IMR-90 (cell line): ENCODE data around the gene FAM24A. TPM values are rescaled to one million over a fixed set of nuclear protein-coding genes. Genes with fewer than 3 reads are reported as not detected.

Source experiments
- ATAC-seq: fragments of 200-7000 bp; cut with Tn5 transposase; 2 replicates; pipeline ENCODE4 v1.9.1; 2020; ENCODE audit warnings: low read depth, mild to moderate bottlenecking, moderate library complexity
- BruUV-seq: library from RNA; stranded (reverse); fragments of 400-500 nt; replicated peaks from 2 replicates; lab custom pipeline; 2021; lab: Mats Ljungman, UMichigan
- CTCF ChIA-PET: fragments of 300-600 bp; formaldehyde crosslinking; extraction: SDS; loops from one replicate; lab custom pipeline; 2021; ENCODE audit warnings: antibody characterized with exemption; lab: Yijun Ruan, JAX
- POLR2A ChIA-PET: fragments of 300-600 bp; sonication (Branson Sonifier 250); formaldehyde crosslinking; loops from one replicate; lab custom pipeline; 2022; ENCODE audit warnings: antibody characterized with exemption; ENCODE audit not compliant: unreplicated experiment; lab: Charles Lee
- DNase-seq: peaks from one replicate; pipeline ENCODE4 v3.0.0; 2013
- H2AFZ ChIP-seq: replicated peaks from 2 replicates; pipeline ENCODE3; 2013; ENCODE audit warnings: low read length, mild to moderate bottlenecking; ENCODE audit not compliant: poor library complexity
- H2AK5ac ChIP-seq: 2 replicates; pipeline ENCODE4 v1.6.1; 2013; ENCODE audit warnings: low read depth, low read length, inconsistent platforms
- H2AK9ac ChIP-seq: replicated peaks from 2 replicates; pipeline ENCODE3; 2013; ENCODE audit warnings: mild to moderate bottlenecking, low read depth, low read length, moderate library complexity; ENCODE audit not compliant: poor library complexity
- H2BK120ac ChIP-seq: 2 replicates; pipeline ENCODE4 v1.6.1; 2013; ENCODE audit warnings: low read depth, low read length, inconsistent platforms
- H2BK15ac ChIP-seq: 3 replicates; pipeline ENCODE4 v1.6.1; 2013; ENCODE audit warnings: low read depth, low read length, inconsistent platforms
- H2BK20ac ChIP-seq: 2 replicates; pipeline ENCODE4 v1.6.1; 2013; ENCODE audit warnings: low read depth, mild to moderate bottlenecking, inconsistent platforms, low read length, moderate library complexity
- H2BK5ac ChIP-seq: 2 replicates; pipeline ENCODE4 v1.6.1; 2013; ENCODE audit warnings: mild to moderate bottlenecking, low read depth, low read length, inconsistent platforms; ENCODE audit not compliant: poor library complexity, severe bottlenecking
- H3K14ac ChIP-seq: replicated peaks from 2 replicates; pipeline ENCODE4 v1.6.1; 2013; ENCODE audit warnings: low read depth, low read length, inconsistent platforms
- H3K18ac ChIP-seq: 2 replicates; pipeline ENCODE4 v1.6.1; 2013; ENCODE audit warnings: low read depth, low read length, control low read depth
- H3K23ac ChIP-seq: 2 replicates; pipeline ENCODE4 v1.6.1; 2013; ENCODE audit warnings: low read depth, low read length, inconsistent platforms
- H3K27ac ChIP-seq: 2 replicates; pipeline ENCODE4 v1.5.1; 2013; ENCODE audit warnings: mild to moderate bottlenecking, control low read depth, low read length; ENCODE audit not compliant: insufficient read depth
- H3K27me3 ChIP-seq: 2 replicates; pipeline ENCODE4 v1.6.1; 2013; ENCODE audit warnings: low read length; ENCODE audit not compliant: control insufficient read depth, insufficient read depth
- H3K36me3 ChIP-seq: 2 replicates; pipeline ENCODE4 v1.6.1; 2013; ENCODE audit warnings: low read length, mixed read lengths; ENCODE audit not compliant: control insufficient read depth, insufficient read depth
- H3K4ac ChIP-seq: 2 replicates; pipeline ENCODE4 v1.6.1; 2013; ENCODE audit warnings: low read depth, low read length, inconsistent platforms
- H3K4me1 ChIP-seq: 2 replicates; pipeline ENCODE4 v1.6.1; 2013; ENCODE audit warnings: low read length, mixed read lengths; ENCODE audit not compliant: control insufficient read depth, insufficient read depth
- H3K4me2 ChIP-seq: 2 replicates; pipeline ENCODE4 v1.6.1; 2013; ENCODE audit warnings: low read depth, mild to moderate bottlenecking, control low read depth, low read length, moderate library complexity
- H3K4me3 ChIP-seq: 2 replicates; pipeline ENCODE4 v1.5.1; 2013; ENCODE audit warnings: low read depth, mild to moderate bottlenecking, control low read depth, low read length, moderate library complexity; ENCODE audit not compliant: insufficient read depth
- H3K56ac ChIP-seq: 2 replicates; pipeline ENCODE4 v1.6.1; 2013; ENCODE audit warnings: low read length, inconsistent platforms; ENCODE audit not compliant: insufficient read depth; ENCODE audit errors: extremely low read depth
- H3K79me1 ChIP-seq, 2 experiments: 2 replicates each; pipeline ENCODE4 v1.6.1; 2013; ENCODE audit warnings: low read length in 2 of 2, inconsistent platforms in 1 of 2, low read depth in 1 of 2
- H3K9ac ChIP-seq: 2 replicates; pipeline ENCODE4 v1.6.1; 2013; ENCODE audit warnings: low read depth, low read length, control low read depth
- H3K9me1 ChIP-seq: 2 replicates; pipeline ENCODE4 v1.6.1; 2013; ENCODE audit warnings: low read length, inconsistent platforms; ENCODE audit not compliant: insufficient read depth
- H3K9me3 ChIP-seq: 2 replicates; pipeline ENCODE4 v1.6.1; 2013; ENCODE audit warnings: low read length; ENCODE audit not compliant: control insufficient read depth, insufficient read depth
- H4K20me1 ChIP-seq: 2 replicates; pipeline ENCODE4 v1.6.1; 2013; ENCODE audit warnings: low read length, inconsistent platforms; ENCODE audit not compliant: insufficient read depth
- H4K5ac ChIP-seq: 2 replicates; pipeline ENCODE4 v1.6.1; 2013; ENCODE audit warnings: mild to moderate bottlenecking, low read depth, low read length, control low read depth
- H4K8ac ChIP-seq, 2 experiments: 2 replicates each; pipeline ENCODE4 v1.6.1; 2013; ENCODE audit warnings: low read depth in 2 of 2, low read length in 2 of 2, control low read depth in 1 of 2, inconsistent platforms in 1 of 2
- H4K91ac ChIP-seq: 2 replicates; pipeline ENCODE4 v1.6.1; 2013; ENCODE audit warnings: low read depth, low read length, inconsistent platforms; ENCODE audit not compliant: insufficient read depth
- BHLHE40 ChIP-seq: fragments of 150-350 bp; IDR thresholded peaks from 2 replicates; pipeline ENCODE4 v1.6.1; 2016; ENCODE audit warnings: mild to moderate bottlenecking, low read depth, low read length
- CHD1 ChIP-seq: IDR thresholded peaks from 2 replicates; pipeline ENCODE4 v1.6.1; 2012; ENCODE audit warnings: low read depth, low read length, improper control_type of control experiment
- FOS ChIP-seq: fragments of 150-350 bp; IDR thresholded peaks from 2 replicates; pipeline ENCODE4 v1.6.1; 2016; ENCODE audit warnings: low read depth, low read length
- MAZ ChIP-seq: IDR thresholded peaks from 2 replicates; pipeline ENCODE4 v1.6.1; 2012; ENCODE audit warnings: low read depth, mild to moderate bottlenecking, low read length, improper control_type of control experiment, moderate library complexity, borderline replicate concordance
- NFE2L2 ChIP-seq: fragments of 150-350 bp; IDR thresholded peaks from 2 replicates; pipeline ENCODE4 v1.6.1; 2016; ENCODE audit warnings: low read depth, mild to moderate bottlenecking, low read length
- POLR2A ChIP-seq: IDR thresholded peaks from 2 replicates; pipeline ENCODE4 v1.6.1; 2012; ENCODE audit warnings: mild to moderate bottlenecking, low read depth, low read length
- RCOR1 ChIP-seq: IDR thresholded peaks from 2 replicates; pipeline ENCODE4 v1.6.1; 2012; ENCODE audit warnings: mild to moderate bottlenecking, low read length, improper control_type of control experiment; ENCODE audit not compliant: insufficient replicate concordance
- RFX5 ChIP-seq: IDR thresholded peaks from 2 replicates; pipeline ENCODE4 v1.8.0; 2012; ENCODE audit warnings: low read depth, mild to moderate bottlenecking, low read length, moderate library complexity
- SMC3 ChIP-seq: fragments of 150-350 bp; IDR thresholded peaks from 2 replicates; pipeline ENCODE4 v1.6.1; 2016; ENCODE audit warnings: low read depth, mild to moderate bottlenecking, antibody characterized with exemption, low read length, moderate library complexity
- USF2 ChIP-seq: fragments of 150-350 bp; IDR thresholded peaks from 2 replicates; pipeline ENCODE4 v1.6.1; 2017; ENCODE audit warnings: mild to moderate bottlenecking, antibody characterized with exemption, low read length, low read depth
- WGBS, 2 experiments: methylation state at CpG; one replicate each; pipeline versions ENCODE4 v1.1.5 to v1.1.7; 2013; ENCODE audit warnings: missing lambda C conversion rate in 2 of 2; ENCODE audit not compliant: insufficient read length in 1 of 2; ENCODE audit errors: extremely low coverage in 2 of 2; 5-methylcytosine and 5-hydroxymethylcytosine counted together
- dilution Hi-C: fragments of 300-500 bp; cut with HindIII; formaldehyde crosslinking; loops from one replicate; pipeline ENCODE4 v1.14.3; 2018; ENCODE audit warnings: low sequenced_read_pairs; ENCODE audit not compliant: unreplicated experiment
- in situ Hi-C: fragments of 300-500 bp; cut with MboI; formaldehyde crosslinking; loops from 3 replicates; pipeline ENCODE4 v1.14.3; 2019; ENCODE audit warnings: low sequenced_read_pairs, inconsistent platforms, mixed read lengths
- intact Hi-C: fragments of 100-400 bp; cut with micrococcal nuclease; formaldehyde crosslinking; loops from 2 replicates; pipeline ENCODE4 v1.10.0; 2022
- polyA plus RNA-seq, 3 experiments: library from polyadenylated mRNA; depleted of rRNA; stranded (reverse); fragments of >200 nt; gene quantifications; 2 replicates each; pipeline ENCODE4 v1.2.3, GENCODE V29; 2012; ENCODE audit warnings: low replicate concordance in 1 of 3
- total RNA-seq: library from RNA; depleted of rRNA; stranded (reverse); fragments of >200 nt; gene quantifications from 2 replicates; pipeline ENCODE4 v1.2.3, GENCODE V29; 2012
- TF ChIP-seq, protein P1 (sequence below): conservative IDR thresholded peaks from 2 replicates; pipeline ENCODE4 v1.5.1; 2012; ENCODE audit warnings: mild to moderate bottlenecking, low read depth, low read length, improper control_type of control experiment
- TF ChIP-seq, protein P2 (sequence below): fragments of 150-350 bp; IDR thresholded peaks from 2 replicates; pipeline ENCODE4 v1.6.1; 2016; ENCODE audit warnings: low read depth, mild to moderate bottlenecking, low read length, moderate library complexity, borderline replicate concordance

The FAM24A gene
- total and polyA plus RNA-seq, 2 of the 4 experiments (the other 2 are of a cell fraction): not detected

DNA sequence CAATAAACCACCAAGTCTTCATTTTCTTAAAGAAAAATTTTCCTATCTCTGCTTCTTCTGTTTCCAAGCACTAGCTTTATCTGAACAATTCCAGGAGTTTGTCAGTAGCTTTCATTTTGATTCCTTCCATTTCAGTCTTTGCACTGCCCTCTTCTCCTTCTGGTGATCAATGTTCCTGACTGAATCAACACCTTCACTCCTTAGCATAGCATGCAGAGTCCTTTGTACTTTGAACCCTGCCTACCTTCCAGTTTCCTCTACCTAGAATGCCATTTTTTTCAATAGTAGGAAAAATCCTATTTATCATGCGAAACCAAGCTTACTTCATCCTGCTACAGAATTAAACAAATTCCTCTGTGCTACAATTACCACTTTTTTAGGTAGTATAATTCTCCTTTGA is 45.5 kb downstream of the FAM24A start:
- H2AK9ac ChIP-seq: no peak overlapping the region
- dilution Hi-C loops: no loop called here
- no peak overlapping the region for H2BK20ac ChIP-seq
- no peak overlapping the region for H3K4me3 ChIP-seq
- H3K14ac ChIP-seq: no peak overlapping the region
- H2BK5ac ChIP-seq: no peak overlapping the region
- H2BK120ac ChIP-seq: no peak overlapping the region
- in situ Hi-C loops: no loop called here
- H3K4me2 ChIP-seq: no peak overlapping the region; the same call in 1 of the 2 replicates
- no peak overlapping the region for H3K18ac ChIP-seq
- ChIA-PET CTCF (no interaction called here), POLR2A (no interaction called here)
- H3K56ac ChIP-seq: no peak overlapping the region
- H3K36me3 ChIP-seq: no peaks in the 10 kb centered on the region
- H2AFZ ChIP-seq: no peak overlapping the region
- no CpG with 5 or more reads among the region's 1 CpG for WGBS, 2 experiments
- no peak overlapping the region for H3K9ac ChIP-seq
- no peaks in the 10 kb centered on the region for H3K4me1 ChIP-seq
- DNase-seq: no peak
- ATAC-seq: no peak
- no peaks in the 10 kb centered on the region for H3K9me3 ChIP-seq
- H3K23ac ChIP-seq: no peak overlapping the region
- H4K8ac ChIP-seq: no peak overlapping the region
- H2BK15ac ChIP-seq: no peak overlapping the region
- BruUV-seq: no TSS peak
- peaks cover 11 to 20% of the 10 kb centered on the region in 2 experiments; a peak in 3 of 4 replicates for H3K79me1 ChIP-seq
- no peaks in the 10 kb centered on the region for H4K20me1 ChIP-seq
- H4K91ac ChIP-seq: no peak overlapping the region
- no peak overlapping the region for H4K5ac ChIP-seq
- peaks cover 2% of the 10 kb centered on the region; the same call in 1 of the 2 replicates for H3K9me1 ChIP-seq
- intact Hi-C loops: loop anchor here (2.0 kb wide), 1 partner anchor 53 kb away; the partner anchor contains the start of genes ACADSB and IKZF5
- H3K27ac ChIP-seq: no peak overlapping the region
- H3K4ac ChIP-seq: no peak overlapping the region
- H2AK5ac ChIP-seq: no peak overlapping the region
- no peaks in the 10 kb centered on the region for H3K27me3 ChIP-seq
- no peak for TF ChIP-seq CHD1
- TF ChIP-seq, protein P1, sequence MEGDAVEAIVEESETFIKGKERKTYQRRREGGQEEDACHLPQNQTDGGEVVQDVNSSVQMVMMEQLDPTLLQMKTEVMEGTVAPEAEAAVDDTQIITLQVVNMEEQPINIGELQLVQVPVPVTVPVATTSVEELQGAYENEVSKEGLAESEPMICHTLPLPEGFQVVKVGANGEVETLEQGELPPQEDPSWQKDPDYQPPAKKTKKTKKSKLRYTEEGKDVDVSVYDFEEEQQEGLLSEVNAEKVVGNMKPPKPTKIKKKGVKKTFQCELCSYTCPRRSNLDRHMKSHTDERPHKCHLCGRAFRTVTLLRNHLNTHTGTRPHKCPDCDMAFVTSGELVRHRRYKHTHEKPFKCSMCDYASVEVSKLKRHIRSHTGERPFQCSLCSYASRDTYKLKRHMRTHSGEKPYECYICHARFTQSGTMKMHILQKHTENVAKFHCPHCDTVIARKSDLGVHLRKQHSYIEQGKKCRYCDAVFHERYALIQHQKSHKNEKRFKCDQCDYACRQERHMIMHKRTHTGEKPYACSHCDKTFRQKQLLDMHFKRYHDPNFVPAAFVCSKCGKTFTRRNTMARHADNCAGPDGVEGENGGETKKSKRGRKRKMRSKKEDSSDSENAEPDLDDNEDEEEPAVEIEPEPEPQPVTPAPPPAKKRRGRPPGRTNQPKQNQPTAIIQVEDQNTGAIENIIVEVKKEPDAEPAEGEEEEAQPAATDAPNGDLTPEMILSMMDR: no peak
- no peak for TF ChIP-seq FOS
- TF ChIP-seq MAZ: no peak
- no peak for TF ChIP-seq POLR2A
- TF ChIP-seq, protein P2, sequence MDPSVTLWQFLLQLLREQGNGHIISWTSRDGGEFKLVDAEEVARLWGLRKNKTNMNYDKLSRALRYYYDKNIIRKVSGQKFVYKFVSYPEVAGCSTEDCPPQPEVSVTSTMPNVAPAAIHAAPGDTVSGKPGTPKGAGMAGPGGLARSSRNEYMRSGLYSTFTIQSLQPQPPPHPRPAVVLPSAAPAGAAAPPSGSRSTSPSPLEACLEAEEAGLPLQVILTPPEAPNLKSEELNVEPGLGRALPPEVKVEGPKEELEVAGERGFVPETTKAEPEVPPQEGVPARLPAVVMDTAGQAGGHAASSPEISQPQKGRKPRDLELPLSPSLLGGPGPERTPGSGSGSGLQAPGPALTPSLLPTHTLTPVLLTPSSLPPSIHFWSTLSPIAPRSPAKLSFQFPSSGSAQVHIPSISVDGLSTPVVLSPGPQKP: no peak
- no peak for TF ChIP-seq BHLHE40
- no peak for TF ChIP-seq RFX5
- TF ChIP-seq NFE2L2: no peak
- no peak for TF ChIP-seq RCOR1
- no peak for TF ChIP-seq USF2
- no peak for TF ChIP-seq SMC3
